Endodermal cell (in vitro differentiated cells): ENCODE data around the gene TMX3. TPM values are rescaled to one million over a fixed set of nuclear protein-coding genes. Genes with fewer than 3 reads are reported as not detected.
A peak's percentile ranks its signal among the peaks of the same experiment; 100 is the strongest.

Experiments
- DNase-seq: peaks from one replicate; pipeline ENCODE4 v3.0.0-alpha.2; 2017
- H3K27ac ChIP-seq: 2 replicates; pipeline ENCODE4 v1.5.1; 2013; ENCODE audit warnings: mild to moderate bottlenecking, low read depth, low read length, moderate library complexity
- H3K27me3 ChIP-seq: 2 replicates; pipeline ENCODE4 v1.6.1; 2013; ENCODE audit warnings: mild to moderate bottlenecking, low read length, moderate library complexity; ENCODE audit not compliant: insufficient read depth, control insufficient read depth, poor library complexity, severe bottlenecking
- H3K36me3 ChIP-seq: 2 replicates; pipeline ENCODE4 v1.7.0; 2013; ENCODE audit warnings: mild to moderate bottlenecking, low read length, moderate library complexity; ENCODE audit not compliant: control insufficient read depth, insufficient read depth
- H3K4me1 ChIP-seq: one replicate; pipeline ENCODE4 v1.7.0; 2013; ENCODE audit warnings: low read length; ENCODE audit not compliant: control insufficient read depth, insufficient read depth
- H3K4me3 ChIP-seq: 2 replicates; pipeline ENCODE4 v1.5.1; 2013; ENCODE audit warnings: mild to moderate bottlenecking, low read length, moderate library complexity
- H3K9ac ChIP-seq: 2 replicates; pipeline ENCODE4 v1.6.1; 2013; ENCODE audit warnings: mild to moderate bottlenecking, low read length, moderate library complexity; ENCODE audit not compliant: poor library complexity, severe bottlenecking; ENCODE audit errors: extremely low read depth
- H3K9me3 ChIP-seq: 2 replicates; pipeline ENCODE4 v1.6.1; 2013; ENCODE audit warnings: mild to moderate bottlenecking, low read length, moderate library complexity; ENCODE audit not compliant: control insufficient read depth
- H3K27ac Mint-ChIP-seq: 2 replicates; pipeline ENCODE4 v1.8.0; 2020; ENCODE audit warnings: mixed read lengths
- H3K27me3 Mint-ChIP-seq: 2 replicates; pipeline ENCODE4 v1.8.0; 2021; ENCODE audit warnings: mild to moderate bottlenecking, mixed read lengths; ENCODE audit not compliant: insufficient read depth
- H3K36me3 Mint-ChIP-seq: 2 replicates; pipeline ENCODE4 v1.8.0; 2020; ENCODE audit warnings: low read depth, mixed read lengths
- H3K4me1 Mint-ChIP-seq: 2 replicates; pipeline ENCODE4 v1.8.0; 2020; ENCODE audit warnings: mixed read lengths
- H3K4me3 Mint-ChIP-seq: 2 replicates; pipeline ENCODE4 v1.8.0; 2020; ENCODE audit warnings: mild to moderate bottlenecking, moderate library complexity, mixed read lengths
- H3K9me3 Mint-ChIP-seq: 2 replicates; pipeline ENCODE4 v1.8.0; 2020; ENCODE audit warnings: mild to moderate bottlenecking, mixed read lengths
- CTCF ChIP-seq: fragments of 200-600 bp; sonication (generic); conservative IDR thresholded peaks from 2 replicates; pipeline ENCODE4 v1.5.0; 2021; ENCODE audit warnings: antibody characterized with exemption, mild to moderate bottlenecking
- WGBS, 2 experiments: methylation state at CpG; one replicate each; pipeline versions ENCODE4 v1.1.5 to v1.1.7; 2013; ENCODE audit warnings: missing lambda C conversion rate in 2 of 2, mixed read lengths in 1 of 2; ENCODE audit not compliant: insufficient coverage in 1 of 2, insufficient read length in 1 of 2; 5-methylcytosine and 5-hydroxymethylcytosine counted together
- total RNA-seq, 2 donors: library from RNA; stranded (reverse); fragmentation: NEBNext Ultra II Directional in 1 of 2; extraction: Animal tissue kit (Norgen Biotek cat#: 25700) in 1 of 2; gene quantifications; 2 replicates in 1 of 2; 3 replicates in 1 of 2; pipeline ENCODE4 v1.2.1, GENCODE V29; 2021

The TMX3 gene
- total RNA-seq, 2 donors from 2014 or later: 50.7 to 51.2 TPM

- Mint-ChIP-seq H3K4me1 (no peaks in the 10 kb centered on the region), H3K27ac (peak overlapping the region; percentile 30), H3K9me3 (no peaks in the 10 kb centered on the region), H3K4me3 (no peak overlapping the region), H3K27me3 (no peaks in the 10 kb centered on the region), H3K36me3 (peaks cover 57% of the 10 kb centered on the region)
- Histone ChIP-seq H3K4me3 (no peak overlapping the region), H3K27ac (no peak overlapping the region), H3K36me3 (peaks cover 74% of the 10 kb centered on the region), H3K9ac (no peak overlapping the region), H3K9me3 (no peaks in the 10 kb centered on the region), H3K4me1 (no peaks in the 10 kb centered on the region), H3K27me3 (no peaks in the 10 kb centered on the region)
- 92 to 96% methylated on average over 2 to 3 of the region's 3 CpGs for WGBS, 2 experiments
- DNase-seq: no peak
- TF ChIP-seq CTCF: no peak
Observed at GRCh38 chr18:68703326-68703725, 11.6 kb downstream of the TMX3 start.

DNA sequence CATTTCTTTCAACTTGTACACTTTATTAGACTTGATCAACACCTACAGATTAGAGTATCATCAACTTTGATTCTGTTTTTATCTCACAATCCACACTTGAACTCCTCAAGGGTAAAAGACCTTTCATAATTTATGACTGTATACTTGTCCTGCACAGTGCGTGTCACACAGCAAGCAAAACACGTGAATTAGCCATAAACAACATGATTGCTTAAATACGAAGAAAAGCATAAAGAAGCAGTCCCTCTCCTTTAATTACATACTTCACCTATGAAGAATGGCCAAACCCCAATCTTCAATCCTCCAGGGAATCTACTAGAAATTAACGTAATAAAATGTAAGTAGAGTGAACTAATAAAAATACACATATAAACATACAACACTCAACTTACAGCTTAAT, 13.6 kb downstream of the TMX3 start:
- WGBS, 2 experiments: 96 to 100% methylated on average over 1 to 3 of the region's 4 CpGs

GRCh38 chr18:68699043-68699442, 15.9 kb downstream of the TMX3 start:
- Histone ChIP-seq H3K9me3 (peaks cover 4% of the 10 kb centered on the region), H3K36me3 (peaks cover 77% of the 10 kb centered on the region), H3K27ac (no peak overlapping the region), H3K9ac (no peak overlapping the region), H3K4me1 (no peaks in the 10 kb centered on the region), H3K4me3 (no peak overlapping the region), H3K27me3 (no peaks in the 10 kb centered on the region)
- H3K4me1 Mint-ChIP-seq: no peaks in the 10 kb centered on the region
- H3K36me3 Mint-ChIP-seq: peaks cover 54% of the 10 kb centered on the region
- no peak overlapping the region for H3K27ac Mint-ChIP-seq
- no peak overlapping the region for H3K4me3 Mint-ChIP-seq
- DNase-seq: no peak
- H3K27me3 Mint-ChIP-seq: no peaks in the 10 kb centered on the region
- 100% methylated on average over 1 of the region's 1 CpG; no CpG with 5 or more reads in 1 of the 2 experiments for WGBS, 2 experiments
- no peaks in the 10 kb centered on the region for H3K9me3 Mint-ChIP-seq
- no peak for TF ChIP-seq CTCF

More for the DNA sequence above, 13.6 kb downstream of the TMX3 start:
- no peak overlapping the region for H3K27ac ChIP-seq
- Mint-ChIP-seq H3K36me3 (peaks cover 57% of the 10 kb centered on the region), H3K27me3 (no peaks in the 10 kb centered on the region), H3K4me1 (no peaks in the 10 kb centered on the region), H3K4me3 (no peak overlapping the region), H3K9me3 (no peaks in the 10 kb centered on the region), H3K27ac (no peak overlapping the region)
- DNase-seq: no peak
- H3K9me3 ChIP-seq: no peaks in the 10 kb centered on the region
- no peak for TF ChIP-seq CTCF
- no peak overlapping the region for H3K4me3 ChIP-seq
- no peak overlapping the region for H3K9ac ChIP-seq
- no peaks in the 10 kb centered on the region for H3K4me1 ChIP-seq
- H3K27me3 ChIP-seq: no peaks in the 10 kb centered on the region
- H3K36me3 ChIP-seq: peaks cover 76% of the 10 kb centered on the region
